Brain pericyte (primary cell): ENCODE data around the gene PTPRG.
"Not testable (repeated sequence)": the region's sequence is repeated elsewhere in the genome, so short reads cannot be mapped to it uniquely, and the experiment has no call there.

Source experiments
- DNase-seq: peaks from one replicate; pipeline ENCODE4 v3.0.0-alpha.2; 2012; ENCODE audit warnings: low read depth, low spot score

The PTPRG gene

GRCh38 chr3:61724183-61724582 lies 162.8 kb downstream of the PTPRG start:
- DNase-seq: no peak

DNA sequence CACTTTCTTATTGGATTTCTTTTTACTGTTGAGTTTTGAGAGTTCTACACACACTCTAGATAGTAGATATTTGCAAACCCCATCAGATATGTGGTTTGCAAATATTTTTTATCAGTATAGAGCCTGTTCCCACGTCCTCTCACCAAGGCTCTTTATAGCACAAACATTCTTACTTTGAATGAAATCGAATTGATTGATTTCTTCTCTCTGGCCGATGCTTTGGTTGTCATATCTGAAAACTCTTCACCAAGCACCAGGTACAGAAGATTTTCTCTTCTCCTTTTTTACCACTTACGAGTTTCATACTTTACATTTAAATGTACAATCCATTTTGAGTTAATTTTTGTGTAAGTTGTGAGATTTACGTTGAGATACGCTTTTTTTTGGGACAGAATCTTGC lies 163.4 kb downstream of the PTPRG start:
- DNase-seq: no peak

DNA sequence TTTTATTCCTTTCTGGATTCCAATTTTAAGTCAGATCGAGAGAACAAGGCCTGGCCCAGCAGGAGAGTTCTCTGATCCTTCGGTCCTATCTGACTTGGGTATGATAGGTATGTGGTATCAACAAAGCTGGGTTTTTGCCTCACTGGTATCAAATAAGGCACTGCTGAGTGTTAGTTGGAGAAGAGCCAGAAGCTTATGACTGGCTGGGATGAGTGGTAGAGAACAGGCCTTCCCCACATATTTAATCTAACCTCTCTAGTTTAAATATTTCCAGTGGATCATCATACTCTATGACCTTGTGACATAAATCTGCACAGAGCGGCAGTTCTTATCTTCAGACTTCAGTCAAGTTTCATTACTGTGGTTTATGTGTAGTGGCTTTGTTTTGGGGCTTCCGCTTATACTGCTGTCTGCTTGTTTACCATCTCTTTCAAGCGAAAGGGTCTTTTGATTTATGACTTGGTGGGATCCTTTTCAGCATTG lies 164.5 kb downstream of the PTPRG start:
- DNase-seq: no peak

- no peak for DNase-seq
Measured at GRCh38 chr3:61727435-61727834, 166.1 kb downstream of the PTPRG start.

DNA sequence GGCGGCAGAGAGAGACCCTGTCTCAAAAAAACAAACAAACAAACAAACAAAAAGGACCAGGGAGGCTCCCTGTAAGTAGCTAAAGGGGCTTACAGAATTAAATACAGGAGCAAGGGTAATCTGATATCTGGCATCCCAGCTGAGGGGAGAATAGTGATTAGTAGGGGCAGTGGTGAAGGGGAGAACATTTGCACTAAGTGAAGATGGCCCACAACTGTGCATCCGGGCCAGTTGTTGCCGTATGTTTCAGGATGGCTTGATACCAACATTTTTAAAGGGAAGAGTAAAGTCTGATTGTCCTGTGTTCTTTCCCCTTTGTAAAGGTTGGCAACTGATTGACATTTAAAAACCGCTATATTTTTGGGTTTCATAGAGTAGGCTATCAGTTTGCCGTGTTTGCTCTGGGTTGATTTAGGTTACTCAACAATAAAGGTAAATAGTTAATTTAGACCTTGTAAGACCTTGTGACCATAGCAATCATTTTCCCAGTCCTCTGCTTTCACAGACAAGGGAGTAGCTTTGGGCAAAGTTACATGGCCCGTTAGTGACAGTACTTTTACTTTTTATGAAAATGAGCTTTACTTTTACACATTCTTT lies 167.8 kb downstream of the PTPRG start:
- DNase-seq: no peak

- no peak for DNase-seq
Measured at GRCh38 chr3:61730056-61730455, 168.7 kb downstream of the PTPRG start.

- no peak for DNase-seq
Measured at GRCh38 chr3:61730577-61731231, 169.3 kb downstream of the PTPRG start.

- no peak for DNase-seq
Measured at GRCh38 chr3:61733000-61733399, 171.6 kb downstream of the PTPRG start.

DNA sequence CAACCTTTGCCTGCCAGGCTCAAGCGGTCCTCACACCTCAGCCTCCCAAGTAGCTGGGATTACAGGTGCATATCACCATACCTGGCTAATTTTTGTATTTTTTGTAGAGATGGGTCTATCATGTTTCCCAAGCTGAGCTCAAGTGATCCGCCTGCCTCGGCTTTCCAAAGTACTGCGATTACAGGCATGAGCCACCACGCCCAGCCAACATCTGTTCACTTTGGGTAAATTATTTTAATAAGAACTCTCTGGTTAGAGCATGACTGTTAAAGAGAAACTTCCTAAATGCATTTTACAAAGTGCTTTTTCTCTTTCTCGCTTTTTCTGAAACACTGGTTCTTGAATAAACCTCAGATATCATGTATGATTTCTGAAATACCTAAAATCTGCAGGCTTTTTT lies 172.5 kb downstream of the PTPRG start:
- no peak for DNase-seq

DNA sequence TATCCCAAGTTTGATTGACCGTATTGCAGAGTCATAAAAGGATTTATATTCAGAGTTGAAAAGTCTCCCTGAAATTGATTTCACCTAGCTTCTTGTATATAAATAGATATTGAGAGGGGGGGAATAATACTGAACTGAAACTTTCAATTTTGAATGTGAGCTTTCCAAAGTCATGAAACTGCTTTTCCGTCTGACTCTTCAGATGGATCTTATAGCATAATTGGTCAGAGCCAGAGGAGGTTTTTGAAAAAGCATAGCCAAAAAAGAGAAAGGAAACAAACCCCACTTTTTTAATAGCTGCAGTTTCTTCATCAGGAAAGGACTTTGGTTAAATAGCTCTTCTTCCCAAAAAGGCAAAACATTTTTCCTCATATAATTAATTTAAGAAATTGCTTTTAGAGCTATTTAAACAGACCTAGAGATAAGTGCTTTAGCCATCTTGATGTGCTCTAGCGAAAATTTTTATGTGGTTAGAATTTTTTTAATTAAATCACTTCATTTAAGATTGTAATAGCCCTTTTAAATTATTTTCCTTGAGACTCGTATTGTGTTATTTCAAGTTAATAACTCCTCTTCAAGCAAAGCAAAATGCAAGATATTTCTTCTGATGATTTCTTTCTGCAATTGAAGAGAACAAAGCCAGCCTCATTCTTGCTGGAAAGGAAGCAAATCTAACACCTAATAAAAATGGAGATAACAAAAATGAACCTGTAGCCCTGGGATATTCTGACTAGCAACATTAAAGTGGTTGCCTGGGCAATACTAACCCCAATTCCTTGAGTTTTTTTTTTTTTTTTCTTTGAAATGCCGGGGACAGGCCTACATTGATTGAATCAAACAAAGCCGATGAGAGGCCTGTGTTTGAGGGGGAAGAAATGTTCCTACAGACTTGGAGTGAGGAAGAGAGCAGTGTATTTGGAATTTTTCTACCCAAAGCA lies 173.6 kb downstream of the PTPRG start:
- DNase-seq: no peak

DNA sequence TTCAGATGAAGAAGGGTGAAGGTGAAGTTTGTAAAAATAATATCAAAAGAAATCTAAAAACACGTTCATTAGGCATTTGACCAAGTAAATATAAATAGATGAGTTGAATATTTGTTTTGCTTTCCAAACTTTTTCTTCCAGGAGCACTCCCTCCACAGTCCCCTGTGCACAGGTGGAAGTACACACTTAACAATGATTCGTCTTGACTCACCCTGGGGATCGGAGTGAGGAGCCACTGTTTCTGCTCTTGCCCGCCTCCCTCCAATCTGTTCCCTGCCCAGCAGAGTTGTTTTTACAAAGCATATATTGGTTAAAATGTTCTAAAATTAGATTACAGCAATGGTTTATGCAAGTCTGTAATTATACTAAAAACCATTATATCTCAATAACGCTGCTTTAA lies 175.1 kb downstream of the PTPRG start:
- DNase-seq: no peak

DNA sequence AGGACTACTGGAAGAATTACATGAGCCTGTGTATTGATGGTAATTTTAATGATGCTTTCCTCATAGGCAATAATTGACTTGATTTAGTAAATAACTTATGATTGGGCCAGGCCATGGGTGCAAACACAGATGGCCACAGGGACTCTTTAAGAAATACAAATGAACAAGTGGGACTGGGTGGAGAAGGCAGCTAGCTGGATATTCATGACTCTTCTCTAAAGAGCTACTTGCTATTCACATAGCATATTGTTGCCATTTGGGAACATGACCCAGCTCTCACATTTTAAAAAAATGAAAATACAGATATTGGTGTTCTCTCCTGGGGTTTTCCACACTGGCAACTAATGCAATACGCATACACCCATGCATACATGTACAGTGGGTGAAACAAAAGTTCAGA lies 178.3 kb downstream of the PTPRG start:
- DNase-seq: no peak

GRCh38 chr3:61740494-61740893 lies 179.1 kb downstream of the PTPRG start:
- DNase-seq: no peak

GRCh38 chr3:61741551-61741950 lies 180.2 kb downstream of the PTPRG start:
- DNase-seq: no peak

DNA sequence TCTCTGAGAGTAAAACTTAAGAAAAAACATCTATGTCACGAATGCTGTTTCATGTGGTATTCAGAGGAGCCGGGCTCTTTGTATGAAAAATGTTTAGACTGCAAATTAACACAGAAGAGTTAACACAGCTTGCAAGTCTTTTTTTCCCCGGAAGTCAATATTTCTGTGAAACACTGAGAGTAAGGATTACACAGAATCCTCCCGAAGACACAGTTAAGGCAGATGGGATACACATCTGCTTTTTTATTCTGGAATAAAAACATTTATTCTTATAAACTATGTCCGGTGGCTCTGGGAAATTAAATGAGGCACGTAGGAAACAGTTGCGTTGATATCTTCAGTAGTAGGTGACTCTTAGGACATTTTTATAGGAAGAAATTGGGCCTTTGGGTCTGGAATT lies 180.6 kb downstream of the PTPRG start:
- no peak for DNase-seq

DNA sequence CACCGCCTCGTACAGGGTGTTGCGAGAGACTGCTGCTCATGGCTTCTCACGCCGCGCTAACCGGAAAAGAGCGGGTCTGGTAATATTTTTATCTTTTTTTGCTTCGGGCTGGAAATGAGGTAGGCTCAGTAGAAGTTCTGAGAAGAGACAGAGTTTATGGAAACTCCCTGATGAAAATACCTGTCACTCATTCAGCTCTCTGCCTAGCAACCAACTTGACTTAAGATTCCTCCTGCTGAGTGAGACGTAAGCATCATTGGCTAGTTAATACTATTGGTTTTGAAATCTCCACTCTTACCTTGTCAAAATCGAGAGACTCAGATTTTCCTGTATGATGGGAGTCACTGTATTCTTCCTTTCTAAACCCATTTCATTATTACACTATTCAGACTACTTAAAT lies 181.7 kb downstream of the PTPRG start:
- DNase-seq: no peak

DNA sequence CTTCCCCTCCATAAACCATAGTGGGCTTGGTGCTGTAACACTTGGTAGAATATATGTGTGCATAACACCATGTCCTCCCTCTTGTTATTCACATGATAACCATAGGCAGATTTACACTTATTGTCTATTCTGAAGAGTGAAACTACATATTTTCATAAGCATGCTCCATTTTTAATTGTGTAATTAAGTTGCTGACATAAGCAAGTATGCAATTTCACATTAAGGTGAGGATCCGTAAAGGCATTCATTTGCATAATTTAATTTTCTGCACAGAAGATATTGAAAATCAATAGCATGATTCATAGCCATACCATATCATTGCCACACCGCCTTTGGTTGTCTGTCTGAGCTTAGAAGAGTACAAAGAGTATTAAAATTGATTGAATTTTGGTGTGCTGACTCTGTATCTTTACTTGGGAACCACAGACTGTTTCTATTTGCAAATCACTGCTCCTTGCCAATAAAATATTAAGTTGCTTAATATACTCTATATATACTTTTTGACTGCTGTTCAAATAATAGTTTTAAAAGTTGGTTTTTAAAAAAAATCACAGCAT lies 182.4 kb downstream of the PTPRG start:
- DNase-seq: no peak

- no peak for DNase-seq
Measured at GRCh38 chr3:61748288-61748687, 186.9 kb downstream of the PTPRG start.

GRCh38 chr3:61750766-61751165 lies 189.4 kb downstream of the PTPRG start:
- DNase-seq: no peak

DNA sequence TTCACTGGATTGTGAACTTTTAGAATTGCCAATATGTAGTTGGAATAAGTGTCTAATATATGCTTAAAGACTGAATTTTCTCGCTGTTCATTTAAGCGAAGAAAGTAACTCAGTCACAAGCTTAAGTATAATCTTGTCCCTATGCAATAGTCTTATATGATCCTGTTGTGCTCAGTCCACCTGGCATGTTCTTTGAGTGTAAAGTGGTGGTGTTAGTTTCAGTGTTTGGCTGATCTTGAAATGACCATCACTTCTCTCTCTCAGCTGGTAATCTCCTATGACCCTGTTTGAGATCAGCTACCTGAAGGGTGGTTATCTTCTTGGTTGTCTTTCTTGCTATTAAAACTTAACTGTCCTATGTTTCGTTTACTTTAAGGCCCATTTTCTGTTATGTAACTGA lies 197.5 kb downstream of the PTPRG start:
- no peak for DNase-seq

DNA sequence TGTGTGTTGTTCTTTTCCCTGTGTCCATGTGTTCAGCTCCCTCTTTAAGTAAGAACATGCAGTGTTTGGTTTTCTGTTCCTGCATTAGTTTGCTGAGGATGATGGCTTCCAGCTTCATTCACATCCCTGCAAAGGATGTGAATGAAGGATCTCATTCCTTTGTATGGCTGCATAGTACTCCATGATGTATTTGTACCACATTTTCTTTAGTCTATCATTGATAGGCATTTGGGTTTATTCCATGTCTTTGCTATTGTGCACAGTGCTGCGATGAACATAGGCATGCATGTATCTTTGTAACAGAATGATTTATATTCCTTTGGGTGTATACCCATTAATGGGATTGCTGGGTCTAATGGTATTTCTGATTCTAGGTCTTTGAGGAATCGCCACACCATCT lies 199.4 kb downstream of the PTPRG start:
- not testable (repeated sequence) for DNase-seq
